Fibroblast of the conjunctiva (primary cell): Measurements from ENCODE around the gene UBXN1.
"Not testable (repeated sequence)": the region's sequence is repeated elsewhere in the genome, so short reads cannot be mapped to it uniquely, and the experiment has no call there.

Source experiments
- DNase-seq: peaks from one replicate; pipeline ENCODE4 v3.0.0-alpha.2; 2010; ENCODE audit warnings: low read depth

The UBXN1 gene

DNA sequence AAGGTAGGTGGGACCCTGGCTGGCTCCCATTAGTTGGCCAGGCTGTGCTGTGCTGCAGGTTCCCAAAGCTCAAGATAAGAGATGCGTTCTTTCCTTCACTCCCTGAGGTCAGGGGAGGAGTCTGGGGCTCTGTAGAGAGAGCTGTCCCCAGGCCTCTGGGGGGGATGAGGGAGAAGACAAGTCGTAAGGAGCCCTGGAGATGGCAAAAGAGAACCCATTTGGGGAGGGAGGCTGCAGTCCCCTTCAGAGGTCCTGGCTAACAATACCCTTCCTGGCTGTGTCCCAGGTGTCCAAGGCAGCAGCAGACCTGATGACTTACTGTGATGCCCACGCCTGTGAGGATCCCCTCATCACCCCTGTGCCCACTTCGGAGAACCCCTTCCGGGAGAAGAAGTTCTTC, 29.5 kb upstream of the UBXN1 start:
- no peak for DNase-seq

DNA sequence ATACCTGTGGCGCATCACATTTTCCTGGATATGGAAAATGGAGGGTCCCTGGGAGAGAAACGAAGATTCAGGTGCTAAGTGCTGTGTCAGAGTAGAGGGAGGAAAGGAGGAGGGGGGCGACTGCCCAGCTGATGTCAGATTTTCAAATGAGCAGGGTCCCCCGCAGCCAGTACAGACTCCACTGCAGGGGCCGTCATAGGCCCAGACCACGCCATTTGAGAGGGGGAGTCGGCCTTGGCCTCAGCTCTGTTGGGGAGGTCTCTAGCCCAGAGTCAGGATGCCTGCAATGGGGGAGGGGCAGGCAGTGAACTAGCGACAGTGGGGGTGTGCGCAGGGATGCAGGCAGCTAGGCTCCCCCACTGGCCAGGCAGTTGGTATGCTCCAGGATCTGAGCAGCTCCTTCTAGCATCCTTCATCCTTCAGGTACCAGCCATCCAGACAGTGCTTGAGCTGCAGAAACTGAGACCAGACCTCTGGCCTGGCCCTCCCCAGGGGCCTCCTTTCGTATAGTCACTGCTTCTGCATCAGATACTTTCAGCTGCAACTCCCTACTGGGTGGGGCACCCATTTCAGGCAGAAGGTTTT, 28.5 kb upstream of the UBXN1 start, which contains the start of the genes BSCL2 and GNG3:
TSS of gene BSCL2 (minus strand) at position 148 of the 585 bp plus-strand sequence. CDS start 229 bp downstream, outside the sequence.
TSS of gene GNG3 (plus strand) at position 400 of the 585 bp plus-strand sequence. CDS start 620 bp downstream, outside the sequence.
- DNase-seq, result no peak

DNA sequence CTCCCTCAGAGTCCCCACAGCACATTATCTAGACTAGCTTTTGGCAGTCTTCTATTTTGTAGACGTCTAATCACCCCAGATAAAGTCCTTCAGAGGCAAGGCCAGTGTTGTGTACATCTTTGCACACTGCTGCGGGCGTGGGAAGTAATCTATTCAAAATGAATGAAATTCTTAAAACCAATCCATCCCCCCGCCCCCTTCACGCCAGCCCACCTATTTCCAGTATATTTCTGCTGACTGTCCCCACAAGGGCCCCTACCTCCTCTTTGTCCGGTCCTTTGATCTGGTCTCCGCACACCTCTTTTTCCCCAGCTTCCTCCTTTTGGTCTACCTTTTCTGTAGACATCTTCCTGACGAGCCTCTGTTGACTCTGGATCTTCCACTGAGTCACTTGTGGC, 28.0 kb upstream of the UBXN1 start:
- no peak for DNase-seq

- peak; percentile 90 for DNase-seq
These were observed 27.3 kb upstream of the UBXN1 start for GRCh38 chr11:62705880-62706849.

- no peak for DNase-seq
These were observed 26.5 kb upstream of the UBXN1 start for GRCh38 chr11:62705413-62705812.

DNA sequence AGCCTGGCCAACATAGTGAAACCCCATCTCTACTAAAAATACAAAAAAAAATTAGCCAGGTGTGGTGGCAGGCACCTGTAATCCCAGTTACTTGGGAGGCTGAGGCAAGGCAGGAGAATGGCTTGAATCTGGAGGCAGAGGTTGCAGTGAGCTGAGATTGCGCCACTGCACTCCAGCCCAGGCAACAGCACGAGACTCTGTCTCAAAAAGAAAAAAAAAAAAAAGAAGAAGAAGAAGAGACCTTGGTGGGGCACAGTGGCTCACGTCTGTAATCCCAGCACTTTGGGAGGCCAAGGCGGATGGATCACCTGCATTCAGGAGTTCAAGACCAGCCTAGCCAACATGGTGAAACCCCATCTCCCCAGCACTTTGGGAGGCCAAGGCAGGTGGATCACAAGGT, 25.0 kb upstream of the UBXN1 start:
- not testable (repeated sequence) for DNase-seq

- no peak for DNase-seq
These were observed 23.4 kb upstream of the UBXN1 start for GRCh38 chr11:62702246-62702645.

DNA sequence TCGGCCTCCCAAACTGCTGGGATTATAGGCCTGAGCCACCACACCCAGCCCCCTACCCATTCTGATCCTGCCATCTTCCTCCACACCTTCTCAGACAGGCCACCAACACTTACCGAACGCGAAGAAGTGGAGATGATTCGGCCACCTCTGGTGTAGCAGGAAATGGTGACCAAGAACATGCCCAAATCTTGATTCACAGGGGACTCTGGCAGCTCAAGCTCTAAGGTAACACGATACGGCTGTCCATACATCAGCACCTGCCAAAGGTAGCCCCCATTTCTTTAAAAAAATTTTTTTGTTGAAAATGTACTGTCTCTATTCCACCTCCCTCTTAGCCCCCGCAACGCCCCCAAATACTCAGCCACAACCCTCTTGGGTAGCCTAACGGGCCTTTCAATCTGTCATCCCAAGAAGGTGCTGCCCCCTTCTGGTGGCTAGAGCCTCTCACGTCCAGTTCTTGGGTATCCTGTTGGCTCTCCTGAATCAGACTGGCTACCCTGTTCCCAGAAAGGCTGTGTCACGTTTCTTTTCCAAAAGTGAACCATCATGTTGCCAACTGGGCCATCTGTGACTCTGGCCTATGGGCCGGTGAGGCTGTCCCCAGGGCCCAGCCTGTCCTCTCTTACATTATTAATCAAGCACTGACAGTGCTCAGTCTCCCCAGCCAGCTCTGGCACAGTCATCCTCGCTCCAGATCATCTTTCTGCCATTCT, 15.7 kb upstream of the UBXN1 start:
- DNase-seq, result peak; percentile 88

GRCh38 chr11:62693624-62694023, 14.8 kb upstream of the UBXN1 start:
- DNase-seq, result not testable (repeated sequence)

DNA sequence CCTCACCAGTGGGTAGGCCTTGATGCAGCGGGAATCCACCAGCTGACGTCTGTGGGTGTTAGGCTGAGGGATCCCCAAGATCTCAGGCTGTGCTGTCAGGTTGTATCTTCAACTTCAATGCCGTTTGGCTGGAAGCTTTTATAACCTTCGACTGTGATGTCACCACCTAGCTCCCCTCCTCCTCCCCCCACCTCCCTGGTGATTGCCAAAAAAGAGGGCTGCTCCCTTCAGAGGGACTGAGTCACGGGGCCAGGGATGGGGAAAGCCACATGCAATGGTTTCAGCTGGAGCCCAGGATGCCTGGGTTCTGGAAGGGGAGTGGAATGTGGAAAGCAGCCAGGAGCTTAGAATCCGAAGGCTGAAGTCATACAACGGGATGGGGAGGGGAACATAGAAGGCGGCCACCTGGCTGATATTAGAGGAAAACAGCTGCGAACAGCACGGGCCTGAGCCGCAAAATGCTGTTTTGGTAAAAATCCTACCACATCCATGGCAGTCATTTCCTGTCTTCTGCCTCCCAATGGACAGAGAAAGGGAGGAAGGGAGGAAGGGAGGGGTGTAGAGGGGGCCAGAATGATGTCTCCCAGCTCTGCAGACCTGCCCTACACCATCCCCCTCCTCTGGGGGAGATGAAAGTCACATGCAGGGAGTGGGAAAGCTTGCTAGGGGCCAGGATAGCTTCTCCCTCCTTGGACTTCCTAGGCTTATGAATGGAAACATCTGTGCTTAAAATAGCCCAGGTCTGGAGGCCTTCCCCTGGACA, 10.7 kb upstream of the UBXN1 start, which contains the start of gene LRRN4CL:
TSS of gene LRRN4CL (minus strand) at position 110 of the 763 bp plus-strand sequence. CDS start 1,022 bp downstream, outside the sequence.
- peak; percentile 93 for DNase-seq

- no peak for DNase-seq
These were observed 9.6 kb upstream of the UBXN1 start for GRCh38 chr11:62688491-62688890.

GRCh38 chr11:62687508-62688396, 8.9 kb upstream of the UBXN1 start:
- DNase-seq, result no peak

- DNase-seq, result no peak
These were observed 3.6 kb upstream of the UBXN1 start for GRCh38 chr11:62682518-62682917.

DNA sequence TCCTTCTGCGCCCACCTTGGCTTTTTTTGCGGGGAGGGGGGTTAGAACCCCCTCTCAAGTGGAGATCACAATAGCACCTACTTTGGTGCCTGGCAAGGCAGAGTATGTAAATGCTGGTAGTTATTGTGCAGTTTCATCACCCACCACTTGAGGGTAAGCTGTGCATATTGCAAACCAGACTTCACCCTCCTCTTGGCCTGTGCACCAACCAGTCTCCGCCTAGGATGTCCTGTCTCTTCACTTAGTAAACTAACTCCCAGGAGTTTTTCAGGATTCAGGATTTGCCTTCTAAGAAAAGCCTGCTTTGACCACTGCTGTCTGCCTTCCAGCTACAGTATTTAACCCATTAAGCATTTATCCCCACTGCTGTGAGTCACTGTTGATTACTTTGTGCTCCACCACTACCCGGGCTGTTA, 2.0 kb upstream of the UBXN1 start:
- DNase-seq, result peak; percentile 87

GRCh38 chr11:62678433-62678769, 472 bp downstream of the UBXN1 start:
- DNase-seq, result no peak

DNA sequence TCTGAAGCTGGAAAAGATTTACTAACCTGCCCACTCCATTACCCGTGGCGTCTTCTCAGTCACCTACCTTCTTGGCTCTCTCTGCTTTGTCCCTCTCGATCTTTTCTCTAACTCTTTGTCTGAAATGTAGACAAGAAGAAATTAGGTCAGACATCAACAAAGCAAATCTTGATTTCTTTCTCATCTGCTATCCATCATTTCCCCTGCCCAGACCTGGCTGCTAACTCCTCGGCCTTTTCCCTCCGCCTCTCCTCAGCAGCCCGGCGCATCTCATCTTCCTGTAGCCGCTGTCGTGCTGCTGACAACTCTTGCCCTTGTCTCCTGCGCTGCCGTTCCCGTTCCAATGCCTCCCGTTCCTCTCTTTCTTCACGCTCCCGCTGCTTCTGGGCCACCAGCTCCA, 1.2 kb downstream of the UBXN1 start:
- DNase-seq, result no peak

- DNase-seq, result no peak
These were observed 1.7 kb downstream of the UBXN1 start for GRCh38 chr11:62677156-62677555.

DNA sequence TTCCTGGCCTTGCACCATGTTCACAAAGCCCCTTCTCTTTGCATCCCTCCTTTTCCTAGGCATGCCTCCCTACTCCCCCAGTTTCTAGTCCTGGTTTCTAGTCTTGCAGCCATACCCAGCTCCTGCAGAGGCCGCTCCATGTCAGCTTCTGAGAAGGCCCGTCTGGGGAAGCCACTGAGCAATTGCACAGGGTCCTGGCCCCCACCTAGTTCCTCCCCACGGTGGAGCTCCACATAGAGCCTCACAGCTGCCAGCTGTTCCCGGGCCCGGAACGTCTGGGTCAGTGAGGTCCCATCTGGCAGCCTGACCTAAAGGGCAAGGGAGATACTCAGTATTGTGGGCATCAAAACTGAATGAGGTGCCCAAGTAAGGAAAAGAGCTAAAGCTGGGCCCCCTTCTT, 2.2 kb downstream of the UBXN1 start:
- no peak for DNase-seq

GRCh38 chr11:62675415-62675814, 3.5 kb downstream of the UBXN1 start:
- not testable (repeated sequence) for DNase-seq

- DNase-seq, result no peak
These were observed 5.7 kb downstream of the UBXN1 start for GRCh38 chr11:62673196-62673525.
